NOMO-1 treated with dmso at 0.1 percent for 144 hours (cell line): ENCODE measurements around the gene POLR2J2.
"Not testable (repeated sequence)": the region's sequence is repeated elsewhere in the genome, so short reads cannot be mapped to it uniquely, and the experiment has no call there.

ENCODE experiments used
- DNase-seq: peaks from one replicate; lab custom pipeline; 2025; ENCODE audit not compliant: unreplicated experiment; lab: John Stamatoyannopoulos, UW

The POLR2J2 gene

GRCh38 chr7:102673447-102674067 lies 2.1 kb upstream of the POLR2J2 start:
- DNase-seq = not testable (repeated sequence)

- not testable (repeated sequence) for DNase-seq
Observed at GRCh38 chr7:102671956-102672307, 469 bp upstream of the POLR2J2 start.

- not testable (repeated sequence) for DNase-seq
Observed at GRCh38 chr7:102667523-102667922, 3.9 kb downstream of the POLR2J2 start.

- DNase-seq = not testable (repeated sequence)
Observed at GRCh38 chr7:102666850-102667249, 4.6 kb downstream of the POLR2J2 start.

- DNase-seq = not testable (repeated sequence)
Observed at GRCh38 chr7:102664765-102665164, 6.7 kb downstream of the POLR2J2 start.

DNA sequence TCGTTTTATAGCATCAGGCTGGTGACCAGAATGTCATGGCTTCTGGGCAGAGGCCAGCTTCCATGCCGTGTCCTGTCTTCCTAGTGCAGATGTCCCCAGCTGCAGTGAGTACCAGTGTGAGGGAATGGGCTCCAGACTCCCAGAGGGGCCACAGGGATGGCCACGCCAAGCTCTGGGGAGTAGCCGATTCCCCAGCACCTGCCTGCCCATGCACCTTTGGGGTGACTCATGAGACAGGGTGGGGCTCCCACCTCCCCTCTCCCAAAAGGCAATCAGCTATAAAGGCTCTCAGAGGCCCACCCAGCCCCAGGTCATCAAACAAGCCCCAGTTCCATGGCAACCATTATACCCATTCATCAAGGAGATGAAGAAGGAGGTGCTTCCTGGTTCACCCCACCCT lies 21.5 kb downstream of the POLR2J2 start, which contains the start of gene SPDYE2B:
Gene SPDYE2B (plus strand): TSS at position 396 of the 400 bp plus-strand sequence. CDS start 2,030 bp downstream, outside the sequence.
- not testable (repeated sequence) for DNase-seq

- not testable (repeated sequence) for DNase-seq
Observed at GRCh38 chr7:102647813-102648212, 23.6 kb downstream of the POLR2J2 start.

DNA sequence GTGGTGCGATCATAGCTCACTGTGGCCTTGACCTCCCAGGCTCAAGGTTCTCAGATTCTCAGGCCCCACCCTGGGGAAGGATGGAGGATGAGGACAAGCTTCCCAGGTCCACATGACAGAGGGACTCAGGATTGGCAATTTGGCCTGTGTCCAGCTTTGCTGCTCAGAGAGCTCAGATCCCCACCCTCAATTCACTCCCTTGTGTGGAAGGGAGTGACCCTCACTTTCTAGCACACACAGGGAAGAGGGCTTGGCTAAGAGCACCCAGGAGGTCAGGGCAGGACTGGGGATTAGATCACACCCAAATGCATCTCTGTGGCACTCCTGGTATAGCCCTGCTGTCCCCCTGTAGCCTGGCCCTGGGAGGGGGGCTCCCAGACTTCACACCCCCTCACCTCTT lies 28.1 kb downstream of the POLR2J2 start:
- DNase-seq = not testable (repeated sequence)

- DNase-seq = not testable (repeated sequence)
Observed at GRCh38 chr7:102642691-102643090, 28.8 kb downstream of the POLR2J2 start, which contains the start of gene UPK3BL1. UPK3BL1 (minus strand) TSS chr7:102642791; CDS start chr7:102642741, 50 bp downstream.

DNA sequence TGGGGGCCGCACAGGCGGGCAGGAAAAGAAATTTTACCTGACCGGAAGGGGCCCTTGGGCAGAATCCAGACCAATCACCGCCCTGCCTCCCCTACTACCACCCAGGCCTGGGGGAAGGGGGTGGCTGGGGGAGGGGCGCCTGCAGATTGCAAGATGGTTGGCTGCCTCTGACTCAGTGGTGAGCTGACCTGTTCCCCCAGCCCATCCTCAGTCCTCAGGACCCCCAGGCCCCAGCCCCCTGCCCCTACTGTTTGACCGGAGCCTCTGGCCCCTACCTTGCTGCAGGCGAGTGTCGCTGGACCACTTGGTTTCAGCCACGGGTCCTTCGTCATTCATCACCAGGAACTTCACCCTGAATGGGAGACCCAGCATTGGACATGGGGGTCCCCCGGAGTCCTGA lies 32.6 kb downstream of the POLR2J2 start:
- not testable (repeated sequence) for DNase-seq

- not testable (repeated sequence) for DNase-seq
Observed at GRCh38 chr7:102636956-102637355, 34.5 kb downstream of the POLR2J2 start.

DNA sequence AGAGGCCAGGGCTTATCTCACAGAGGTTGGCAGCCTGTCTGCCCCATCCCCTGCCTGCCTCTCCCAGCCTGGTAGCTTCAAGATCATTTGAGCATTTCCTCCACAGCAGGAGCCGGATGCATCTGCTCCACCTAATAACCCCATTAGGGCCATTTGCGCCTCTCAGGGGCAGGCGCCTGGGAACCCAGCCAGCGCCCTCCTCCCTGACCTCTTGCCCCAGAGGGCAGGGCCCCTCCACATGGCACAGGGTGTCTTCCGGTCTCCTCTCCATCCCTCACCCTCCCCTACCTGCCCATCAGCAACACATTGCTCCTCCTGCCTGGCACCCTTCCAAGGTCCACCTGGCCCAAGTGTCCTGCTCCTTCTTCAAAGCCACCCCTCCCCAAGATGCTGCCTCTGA lies 36.1 kb downstream of the POLR2J2 start:
- not testable (repeated sequence) for DNase-seq

- DNase-seq = not testable (repeated sequence)
Observed at GRCh38 chr7:102634299-102634698, 37.2 kb downstream of the POLR2J2 start.

GRCh38 chr7:102630622-102631021 lies 40.8 kb downstream of the POLR2J2 start:
- DNase-seq = not testable (repeated sequence)

- not testable (repeated sequence) for DNase-seq
Observed at GRCh38 chr7:102627271-102627904, 44.1 kb downstream of the POLR2J2 start.

- DNase-seq = not testable (repeated sequence)
Observed at GRCh38 chr7:102618122-102618521, 53.3 kb downstream of the POLR2J2 start.

DNA sequence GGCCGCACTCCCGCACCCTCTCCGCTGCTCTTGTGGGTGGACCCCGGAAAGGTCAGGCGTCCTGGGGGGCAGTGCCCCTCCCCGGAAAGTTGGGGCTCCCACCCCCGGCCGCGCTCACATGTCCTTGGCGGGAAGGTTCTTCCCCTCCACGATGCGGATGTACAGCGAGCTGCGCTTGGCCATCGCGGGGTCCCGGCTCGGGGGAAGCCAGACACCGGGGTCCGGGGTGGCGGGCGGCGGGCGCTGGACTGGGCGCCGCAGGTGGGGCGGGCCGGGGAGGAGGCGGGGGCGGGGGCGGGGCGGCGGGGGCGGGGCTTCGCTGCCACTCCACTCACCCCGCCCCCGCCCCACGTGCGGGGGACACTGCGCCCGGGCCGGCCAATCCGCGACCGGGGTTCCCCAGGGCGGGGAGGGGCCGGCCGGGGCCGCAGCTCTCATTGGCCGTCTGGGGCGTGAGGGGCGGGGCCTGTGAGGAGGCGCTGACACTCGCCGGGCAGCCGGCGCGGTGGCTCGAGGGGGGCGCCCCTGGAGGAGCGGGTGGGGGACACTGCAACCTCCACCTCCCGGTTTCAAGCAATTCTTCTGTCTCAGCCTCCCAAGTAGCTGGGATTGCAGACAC lies 54.8 kb downstream of the POLR2J2 start, which contains the start of gene RASA4:
Gene RASA4 (minus strand): TSS at position 250 of the 619 bp plus-strand sequence. CDS start 67 bp downstream, at position 183.
- DNase-seq = not testable (repeated sequence)
